ENCODE measurements around the gene PXK.
A peak's percentile ranks its signal among the peaks of the same experiment; 100 is the strongest.
"Not testable (repeated sequence)": the region's sequence is repeated elsewhere in the genome, so short reads cannot be mapped to it uniquely, and the experiment has no call there.

PXK gene

GRCh38 chr3:58324391-58325390 is 8.0 kb upstream of the PXK start:
- no peak for DNase-seq

DNA sequence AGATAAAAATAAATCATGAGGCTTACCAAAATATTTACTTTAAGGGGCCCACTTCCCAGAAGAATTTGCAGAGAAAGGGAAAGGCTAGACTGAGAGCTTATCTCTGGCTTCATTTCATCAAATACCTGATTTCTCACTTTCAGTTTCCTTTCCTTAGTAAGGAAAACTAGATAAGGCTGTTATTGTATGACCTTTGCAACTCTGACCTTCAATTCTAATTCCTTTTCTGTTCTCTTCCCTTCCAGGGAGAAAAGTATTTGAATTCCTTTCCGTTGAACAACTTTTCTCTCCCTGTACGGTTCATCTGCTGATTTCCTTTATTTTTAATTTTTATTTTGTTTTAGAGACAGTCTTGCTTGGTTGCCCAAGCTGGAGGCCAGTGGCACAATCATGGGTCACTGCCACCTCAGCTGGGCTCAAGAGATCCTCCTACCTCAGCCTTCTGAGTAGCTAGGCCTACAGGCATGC is 7.1 kb upstream of the PXK start:
- DNase-seq = no peak

- DNase-seq = no peak
Measured at GRCh38 chr3:58326267-58326900, 6.3 kb upstream of the PXK start.

- DNase-seq = no peak
Measured at GRCh38 chr3:58329150-58329921, 3.4 kb upstream of the PXK start.

DNA sequence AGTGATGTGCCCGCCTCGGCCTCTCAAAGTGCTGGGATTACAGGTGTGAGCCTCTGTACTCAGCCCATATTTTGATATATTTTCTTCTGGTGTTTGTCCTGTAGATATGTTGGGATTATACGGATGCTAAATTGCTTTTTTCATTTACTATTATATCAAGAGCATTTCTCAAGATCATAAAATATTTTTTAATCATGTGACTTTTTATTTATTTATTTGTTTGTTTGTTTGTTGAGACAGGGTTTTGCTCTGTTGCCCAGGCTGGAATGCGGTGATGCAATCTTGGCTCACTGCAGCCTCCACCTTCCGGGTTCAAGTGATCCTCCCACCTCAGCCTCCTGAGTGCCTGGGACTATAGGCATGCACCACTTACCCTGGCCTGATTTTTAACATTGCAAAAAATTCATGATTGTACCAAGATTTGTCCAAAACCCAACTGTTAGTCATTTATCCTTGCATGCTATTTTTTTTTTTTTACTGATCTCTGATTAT is 2.7 kb upstream of the PXK start:
- DNase-seq = no peak

GRCh38 chr3:58331593-58332152 is 1.0 kb upstream of the PXK start:
- DNase-seq = no peak

GRCh38 chr3:58333206-58334012 is 717 bp downstream of the PXK start:
- DNase-seq = peak; percentile 2

DNA sequence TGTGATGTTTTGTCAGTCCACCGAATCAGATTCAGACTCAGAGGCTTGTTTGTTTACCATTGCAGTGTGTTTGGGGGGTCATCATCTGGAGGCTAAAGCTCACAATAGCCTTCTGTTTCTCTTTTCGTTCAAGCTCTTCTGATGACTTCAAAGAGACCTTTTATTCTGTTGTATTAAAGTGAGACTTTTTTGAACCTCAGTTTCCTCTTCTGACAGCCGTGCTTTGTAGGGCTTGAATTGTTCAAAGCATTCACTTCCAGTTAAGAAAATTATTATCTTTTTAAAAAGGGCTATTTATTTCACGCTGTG is 1.3 kb downstream of the PXK start:
- DNase-seq = no peak

GRCh38 chr3:58334506-58334884 is 1.8 kb downstream of the PXK start:
- DNase-seq = no peak

GRCh38 chr3:58335652-58335947 is 2.9 kb downstream of the PXK start:
- DNase-seq = no peak

DNA sequence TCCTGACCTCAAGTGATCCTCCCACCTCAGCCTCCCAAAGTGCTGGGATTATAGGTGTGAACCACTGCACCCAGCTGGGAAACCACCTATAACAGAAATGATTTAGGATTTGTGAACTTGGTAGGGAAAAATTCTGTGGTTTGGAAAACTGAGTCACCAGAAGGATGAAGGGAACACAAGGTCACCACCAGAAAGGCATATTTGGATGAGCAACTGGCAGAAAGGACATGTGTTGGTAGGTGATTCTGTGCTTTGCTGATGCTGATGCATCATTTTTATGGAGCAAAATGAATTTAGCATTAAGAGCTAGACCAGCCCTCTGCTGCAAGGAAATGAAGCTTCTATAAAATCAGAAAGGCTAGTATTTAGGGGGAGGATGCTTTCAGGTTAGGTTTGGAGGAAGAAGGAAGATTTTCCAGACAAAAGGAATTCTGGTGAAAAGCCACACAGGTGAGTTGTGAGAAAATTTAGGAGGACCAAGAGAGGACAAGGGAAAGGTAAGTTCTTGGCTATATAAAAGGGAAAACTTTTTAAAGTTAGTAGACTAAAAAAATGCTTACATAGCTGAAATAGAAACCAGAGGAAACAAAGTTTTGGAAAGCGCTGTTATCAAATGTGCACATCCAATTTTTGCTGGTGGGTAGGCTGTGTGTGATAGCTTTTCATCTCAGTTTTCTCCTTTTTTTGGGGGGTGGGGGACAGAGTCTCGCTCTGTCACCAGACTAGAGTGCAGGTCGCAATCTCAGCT is 3.6 kb downstream of the PXK start:
- no peak for DNase-seq

- DNase-seq = no peak
Measured at GRCh38 chr3:58337190-58337589, 4.5 kb downstream of the PXK start.

- DNase-seq = not testable (repeated sequence)
Measured at GRCh38 chr3:58339146-58339545, 6.5 kb downstream of the PXK start.

DNA sequence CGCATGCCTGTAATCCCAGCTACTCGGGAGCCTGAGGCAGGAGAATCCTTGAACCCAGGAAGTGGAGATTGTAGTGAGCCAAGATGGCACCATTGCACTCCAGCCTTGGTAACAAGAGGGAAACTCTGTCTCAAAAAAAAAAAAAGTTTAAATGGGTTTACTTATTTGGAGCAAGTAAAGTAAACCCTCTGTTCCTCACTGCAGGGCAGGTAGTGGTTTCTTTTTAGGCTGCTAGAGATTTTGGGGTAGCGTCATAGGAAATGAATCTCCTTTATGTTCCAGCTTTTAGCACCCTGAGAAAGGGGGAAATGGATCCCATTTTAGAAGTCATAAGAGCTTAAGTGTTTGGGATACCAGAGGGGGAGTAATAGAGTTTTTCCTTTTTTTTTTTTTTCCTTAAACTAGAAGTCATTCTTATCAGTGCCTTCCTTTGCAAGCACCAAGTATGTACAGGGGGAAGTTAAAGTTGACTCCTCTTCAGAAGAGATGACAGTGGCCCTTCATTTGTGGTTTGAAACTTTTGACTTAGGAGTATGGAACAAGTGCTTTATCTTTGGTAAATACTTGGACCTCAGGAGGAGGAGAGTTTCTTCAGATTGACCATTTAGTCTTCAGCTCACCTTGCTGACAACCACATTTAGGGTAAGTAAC is 8.0 kb downstream of the PXK start:
- no peak for DNase-seq

- no peak for DNase-seq
Measured at GRCh38 chr3:58341376-58341775, 8.7 kb downstream of the PXK start.

GRCh38 chr3:58342676-58343075 is 10.0 kb downstream of the PXK start:
- DNase-seq = no peak

- DNase-seq = no peak
Measured at GRCh38 chr3:58345457-58345856, 12.8 kb downstream of the PXK start.

DNA sequence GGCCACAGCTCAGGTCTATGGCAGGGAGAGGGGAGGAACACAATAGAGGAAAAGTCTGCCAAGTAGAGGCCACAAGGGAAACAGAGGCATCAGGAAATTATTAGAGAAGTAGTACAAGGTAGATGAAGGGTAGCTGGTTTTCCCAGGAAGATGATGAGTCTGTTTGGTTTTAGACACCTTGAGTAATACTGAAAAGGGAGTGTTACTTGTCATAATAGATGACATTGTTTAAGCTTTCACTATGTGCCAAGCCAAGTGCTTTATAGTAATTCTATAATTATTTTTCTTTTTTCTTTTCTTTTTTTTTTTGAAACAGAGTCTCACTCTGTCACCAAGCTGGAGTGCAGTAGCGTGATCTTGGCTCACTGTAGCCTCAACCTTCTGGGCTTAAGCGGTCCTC is 13.7 kb downstream of the PXK start:
- no peak for DNase-seq

GRCh38 chr3:58347984-58348383 is 15.3 kb downstream of the PXK start:
- no peak for DNase-seq

- no peak for DNase-seq
Measured at GRCh38 chr3:58349792-58350626, 17.3 kb downstream of the PXK start.

Data from NCI-H345 (cell line).